ENCODE measurements around the gene SOCS3. TPM values are rescaled to one million over a fixed set of nuclear protein-coding genes. Genes with fewer than 3 reads are reported as not detected.

The SOCS3 gene
- total and polyA plus RNA-seq, 2 experiments from 2014 or later = 31.2 to 50.6 TPM

DNA sequence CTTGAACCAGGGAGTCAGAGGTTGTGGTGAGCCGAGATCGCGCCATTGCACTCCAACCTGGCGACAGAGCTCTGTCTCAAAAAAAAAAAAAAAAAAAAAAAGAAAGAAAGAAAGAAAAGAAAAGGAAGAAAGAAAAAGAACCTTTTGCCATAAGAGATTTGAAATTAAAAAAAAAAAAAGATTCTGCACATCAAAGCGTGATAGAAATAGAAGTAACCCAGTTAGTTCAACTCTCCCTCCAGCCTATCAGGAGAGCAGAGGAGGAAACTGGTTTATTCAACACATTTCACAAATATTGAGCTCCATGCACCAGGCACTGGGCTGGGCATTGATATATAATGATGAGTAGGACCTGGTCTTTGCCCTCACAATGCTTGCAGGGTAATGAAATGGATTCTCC lies 2.4 kb upstream of the SOCS3 start:
- TF ChIP-seq EZH2phosphoT487 (IDR thresholded peaks at IDR 0.05; ENCODE audit: insufficient read depth, low read depth) (no peak), EZH2 (IDR thresholded peaks at IDR 0.05; ENCODE audit: insufficient read depth, poor library complexity, severe bottlenecking) (no peak)
- H3K4me1 ChIP-seq (ENCODE audit: insufficient read depth) = peaks cover 14% of the 10 kb centered on the region
- in situ Hi-C loops (cut with MboI) = no loop called here
- no peak overlapping the region for H3K9ac ChIP-seq
- no peak overlapping the region for H2AFZ ChIP-seq
- peaks cover 6% of the 10 kb centered on the region; the same call in 1 of the 2 replicates for H3K36me3 ChIP-seq (ENCODE audit: low read depth)
- H3K9me3 ChIP-seq (ENCODE audit: low read depth) = no peaks in the 10 kb centered on the region
- 92 to 97% methylated on average over 5 of the region's 5 CpGs for WGBS, 2 experiments (ENCODE audit: low coverage in 1 of 2, low lambda C conversion rate in 2 of 2, missing lambda C conversion rate in 2 of 2)
- H3K4me2 ChIP-seq (ENCODE audit: unreplicated experiment) = no peak overlapping the region
- H3K27ac ChIP-seq = no peak overlapping the region
- no peak overlapping the region for H3K4me3 ChIP-seq
- no peaks in the 10 kb centered on the region for H3K9me2 ChIP-seq (ENCODE audit: insufficient read depth)
- DNase-seq = no peak
- 0 out of 2 replicates have a peak, but pooled peaks cover 7% of the 10 kb centered on the region for H3F3A ChIP-seq (ENCODE audit: insufficient read depth)
- H4K20me1 ChIP-seq (ENCODE audit: insufficient read depth) = peaks cover 9% of the 10 kb centered on the region; the same call in 1 of the 2 replicates
- H3K79me2 ChIP-seq (ENCODE audit: insufficient read depth) = peaks cover 25% of the 10 kb centered on the region
- no peaks in the 10 kb centered on the region for H3K27me3 ChIP-seq (replicated peaks; ENCODE audit: insufficient read depth)

DNA sequence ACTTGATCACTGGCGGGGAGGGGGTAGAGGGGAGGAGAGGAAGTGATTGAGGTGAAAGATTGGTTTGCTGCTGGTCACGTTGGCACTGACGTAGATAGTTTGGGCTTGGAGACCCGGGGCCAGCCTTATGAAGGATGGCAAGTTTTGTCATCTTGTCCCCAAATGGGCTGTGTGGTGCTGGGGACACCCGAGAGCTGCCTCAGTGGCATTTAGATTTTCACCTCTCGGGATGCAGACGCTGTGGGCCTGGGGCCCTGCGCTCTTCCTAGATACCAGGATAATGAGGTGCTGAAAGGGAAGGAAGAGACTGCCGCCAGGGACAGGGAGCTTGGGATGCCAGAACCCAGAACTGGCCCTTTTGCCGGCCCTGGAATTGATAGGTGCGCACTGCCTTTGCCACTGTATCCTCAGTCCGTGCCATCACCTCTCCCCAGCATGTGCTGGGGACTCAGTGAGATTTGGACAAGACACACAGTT lies 1.4 kb upstream of the SOCS3 start:
- Histone ChIP-seq H3K27ac (no peak overlapping the region), H3K4me3 (no peak overlapping the region), H3K36me3 (ENCODE audit: low read depth) (peaks cover 6% of the 10 kb centered on the region; the same call in 1 of the 2 replicates), H3K9ac (no peak overlapping the region), H3K79me2 (ENCODE audit: insufficient read depth) (peaks cover 33% of the 10 kb centered on the region), H4K20me1 (ENCODE audit: insufficient read depth) (peaks cover 9% of the 10 kb centered on the region; the same call in 1 of the 2 replicates), H3F3A (ENCODE audit: insufficient read depth) (peaks cover 14% of the 10 kb centered on the region; the same call in 1 of the 2 replicates), H3K9me3 (ENCODE audit: low read depth) (no peaks in the 10 kb centered on the region), H3K4me2 (ENCODE audit: unreplicated experiment) (no peak overlapping the region), H3K9me2 (ENCODE audit: insufficient read depth) (no peaks in the 10 kb centered on the region), H3K4me1 (ENCODE audit: insufficient read depth) (peaks cover 22% of the 10 kb centered on the region), H3K27me3 (replicated peaks; ENCODE audit: insufficient read depth) (no peaks in the 10 kb centered on the region), H2AFZ (0 out of 2 replicates have a peak overlapping the region, but pooled peaks have one; percentile 71)
- no peak for DNase-seq
- 62 to 73% methylated on average over 8 to 12 of the region's 12 CpGs for WGBS, 2 experiments (ENCODE audit: low coverage in 1 of 2, low lambda C conversion rate in 2 of 2, missing lambda C conversion rate in 2 of 2)
- TF ChIP-seq EZH2phosphoT487 (IDR thresholded peaks at IDR 0.05; ENCODE audit: insufficient read depth, low read depth) (no peak), EZH2 (IDR thresholded peaks at IDR 0.05; ENCODE audit: insufficient read depth, poor library complexity, severe bottlenecking) (no peak)
- in situ Hi-C loops (cut with MboI) = no loop called here

DNA sequence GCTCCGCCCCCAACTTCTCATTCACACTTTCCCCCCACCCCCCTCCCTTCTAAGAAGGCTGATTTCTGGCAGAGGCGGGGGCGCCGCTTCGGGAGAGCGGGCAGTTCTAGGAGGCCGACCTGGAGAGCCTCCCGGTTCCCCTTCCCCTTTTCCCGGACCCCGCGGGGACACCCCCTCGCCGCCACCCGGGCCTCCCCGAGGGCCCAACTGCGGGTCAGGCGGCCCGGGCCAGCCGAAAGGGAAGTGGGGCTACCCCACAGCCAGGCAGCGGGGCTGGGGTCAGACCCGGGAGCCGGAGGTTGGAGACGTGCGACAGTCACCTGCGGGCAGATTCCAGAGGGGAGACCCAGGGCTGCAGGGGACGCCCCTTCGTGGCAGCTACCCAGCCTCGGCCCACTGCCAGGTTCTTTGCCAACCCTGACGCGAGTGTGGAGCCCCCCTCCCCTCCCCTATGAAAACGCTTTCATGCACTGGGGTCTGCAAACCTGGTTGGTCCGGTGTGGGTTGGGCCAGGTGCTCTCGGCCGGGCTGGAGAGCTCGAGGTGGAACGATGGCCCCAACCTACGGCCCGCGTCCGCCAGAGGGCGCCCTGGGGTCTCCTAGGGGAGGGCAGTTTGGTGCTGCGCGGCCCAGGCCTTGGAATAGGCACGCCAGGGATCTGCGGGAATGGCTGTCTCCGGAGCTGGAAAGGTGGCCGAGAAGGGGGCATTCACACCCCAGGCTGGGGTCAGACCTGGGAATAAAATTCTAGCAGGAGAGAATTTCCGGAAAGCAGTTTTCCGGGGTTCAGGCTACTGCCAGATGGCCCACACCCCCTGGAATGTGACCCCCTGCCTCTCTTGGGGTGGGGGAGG lies 721 bp upstream of the SOCS3 start:
- Histone ChIP-seq H3K27ac (peak overlapping the region; percentile 86), H3K9me3 (ENCODE audit: low read depth) (no peaks in the 10 kb centered on the region), H2AFZ (peak overlapping the region; percentile 71), H3K79me2 (ENCODE audit: insufficient read depth) (peaks cover 40% of the 10 kb centered on the region), H4K20me1 (ENCODE audit: insufficient read depth) (peaks cover 9% of the 10 kb centered on the region; the same call in 1 of the 2 replicates), H3K9ac (peak overlapping the region; percentile 96), H3K36me3 (ENCODE audit: low read depth) (peaks cover 6% of the 10 kb centered on the region; the same call in 1 of the 2 replicates), H3F3A (ENCODE audit: insufficient read depth) (peaks cover 20% of the 10 kb centered on the region), H3K4me1 (ENCODE audit: insufficient read depth) (peaks cover 28% of the 10 kb centered on the region), H3K9me2 (ENCODE audit: insufficient read depth) (no peaks in the 10 kb centered on the region), H3K4me3 (peak overlapping the region; percentile 88), H3K27me3 (replicated peaks; ENCODE audit: insufficient read depth) (no peaks in the 10 kb centered on the region), H3K4me2 (ENCODE audit: unreplicated experiment) (peak overlapping the region; percentile 60)
- TF ChIP-seq EZH2 (IDR thresholded peaks at IDR 0.05; ENCODE audit: insufficient read depth, poor library complexity, severe bottlenecking) (no peak), EZH2phosphoT487 (IDR thresholded peaks at IDR 0.05; ENCODE audit: insufficient read depth, low read depth) (no peak)
- in situ Hi-C loops (cut with MboI) = no loop called here
- 5 to 8% methylated on average over 31 to 34 of the region's 49 CpGs for WGBS, 2 experiments (ENCODE audit: low coverage in 1 of 2, low lambda C conversion rate in 2 of 2, missing lambda C conversion rate in 2 of 2)
- DNase-seq = peak; percentile 92

DNA sequence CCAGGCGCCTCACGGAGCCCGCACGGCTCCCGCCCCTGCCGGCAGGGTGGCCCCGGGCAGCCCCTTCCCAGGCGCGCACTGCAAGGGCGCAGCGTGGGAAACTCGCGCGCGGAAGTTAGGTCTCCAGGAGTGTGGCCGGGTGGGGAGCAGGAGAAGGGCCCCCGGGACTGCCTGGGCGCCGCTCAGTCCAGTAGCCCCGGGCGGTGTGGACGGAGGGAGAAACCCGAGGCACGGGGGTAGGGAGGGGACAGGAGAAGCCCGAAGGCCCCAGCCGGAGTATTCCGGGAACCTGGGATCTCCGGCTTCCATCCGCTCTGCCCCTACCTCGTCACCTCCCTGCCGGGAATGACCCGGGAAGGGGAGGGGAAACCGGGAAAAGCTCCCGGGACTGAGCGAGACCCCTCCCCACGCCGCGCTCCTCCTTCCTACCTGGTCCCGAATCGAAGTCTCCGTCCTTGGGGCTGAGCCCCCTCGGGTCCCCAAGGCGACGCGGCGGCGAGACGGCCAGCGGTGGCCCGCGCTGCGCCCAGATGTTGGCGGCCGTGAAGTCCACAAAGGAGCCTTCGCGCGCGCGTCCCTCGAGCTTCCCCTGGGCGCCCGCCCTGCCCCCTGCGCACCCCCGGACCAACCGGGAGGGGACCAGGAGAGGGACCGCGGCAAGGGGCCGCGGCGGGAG lies 418 bp downstream of the SOCS3 start:
- peaks cover 42% of the 10 kb centered on the region for H3K79me2 ChIP-seq (ENCODE audit: insufficient read depth)
- H4K20me1 ChIP-seq (ENCODE audit: insufficient read depth) = peaks cover 9% of the 10 kb centered on the region; the same call in 1 of the 2 replicates
- TF ChIP-seq EZH2phosphoT487 (IDR thresholded peaks at IDR 0.05; ENCODE audit: insufficient read depth, low read depth) (no peak), EZH2 (IDR thresholded peaks at IDR 0.05; ENCODE audit: insufficient read depth, poor library complexity, severe bottlenecking) (no peak)
- peaks cover 29% of the 10 kb centered on the region for H3F3A ChIP-seq (ENCODE audit: insufficient read depth)
- H3K9me2 ChIP-seq (ENCODE audit: insufficient read depth) = no peaks in the 10 kb centered on the region
- no peaks in the 10 kb centered on the region for H3K27me3 ChIP-seq (replicated peaks; ENCODE audit: insufficient read depth)
- H3K9me3 ChIP-seq (ENCODE audit: low read depth) = no peaks in the 10 kb centered on the region
- H2AFZ ChIP-seq = no peak overlapping the region
- peak overlapping the region; percentile 86 for H3K27ac ChIP-seq
- 0 to 1% methylated on average over 40 to 65 of the region's 70 CpGs for WGBS, 2 experiments (ENCODE audit: low coverage in 1 of 2, low lambda C conversion rate in 2 of 2, missing lambda C conversion rate in 2 of 2)
- peaks cover 6% of the 10 kb centered on the region; the same call in 1 of the 2 replicates for H3K36me3 ChIP-seq (ENCODE audit: low read depth)
- peak overlapping the region; percentile 88 for H3K4me3 ChIP-seq
- peaks cover 28% of the 10 kb centered on the region for H3K4me1 ChIP-seq (ENCODE audit: insufficient read depth)
- peak overlapping the region; percentile 86 for H3K4me2 ChIP-seq (ENCODE audit: unreplicated experiment)
- peak; percentile 64 for DNase-seq
- in situ Hi-C loops (cut with MboI) = loop anchor here (5.0 kb wide), 1 partner anchor 63 kb away; no protein-coding TSS in a partner anchor
- peak overlapping the region; percentile 96 for H3K9ac ChIP-seq
